ENCODE results near the gene COL4A5. TPM values are rescaled to one million over a fixed set of nuclear protein-coding genes. Genes with fewer than 3 reads are reported as not detected.

COL4A5 gene
- total RNA-seq, 1 donor from 2014 or later, result 26.0 TPM

GRCh38 chrX:108399418-108400165 lies 40.0 kb upstream of the COL4A5 start:
- intact Hi-C loops (cut with DNase I), result no loop called here
- no peak for DNase-seq

DNA sequence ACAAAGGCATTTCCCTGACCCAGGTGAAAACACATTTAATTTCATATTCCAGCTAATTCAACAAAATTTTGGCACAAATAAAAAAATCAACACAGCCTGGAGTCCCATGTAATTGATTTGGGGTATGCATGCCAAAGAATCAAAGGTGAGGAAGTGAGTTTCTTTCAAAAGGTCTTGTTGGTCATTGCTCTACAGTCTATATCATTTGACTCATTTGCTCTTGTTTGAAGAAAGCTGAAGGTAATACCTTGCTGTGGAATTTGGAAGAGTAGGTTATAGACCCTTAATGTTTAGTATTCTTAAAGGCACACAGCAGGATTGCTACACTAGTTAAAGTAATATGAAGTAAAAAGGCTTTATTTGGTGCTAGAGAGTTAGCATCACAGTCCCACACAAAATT lies 26.9 kb upstream of the COL4A5 start:
- H3K36me3 ChIP-seq, result no peaks in the 10 kb centered on the region
- intact Hi-C loops (cut with DNase I), result no loop called here
- no peaks in the 10 kb centered on the region for H3K4me1 ChIP-seq
- no peak overlapping the region for H3K4me3 ChIP-seq
- H3K27me3 ChIP-seq (ENCODE audit: low read depth), result no peaks in the 10 kb centered on the region
- no peak overlapping the region for H3K27ac ChIP-seq
- H3K9me3 ChIP-seq, result no peaks in the 10 kb centered on the region
- ATAC-seq (no peak), DNase-seq (no peak)
- no peak for TF ChIP-seq CTCF (IDR thresholded peaks at IDR 0.05)

More at GRCh38 chrX:108399418-108400165, 40.0 kb upstream of the COL4A5 start:
- ATAC-seq, result no peak
- Histone ChIP-seq H3K27me3 (ENCODE audit: low read depth) (no peaks in the 10 kb centered on the region), H3K4me1 (no peaks in the 10 kb centered on the region), H3K4me3 (no peak overlapping the region), H3K36me3 (no peaks in the 10 kb centered on the region), H3K27ac (no peak overlapping the region), H3K9me3 (no peaks in the 10 kb centered on the region)
- no peak for TF ChIP-seq CTCF (IDR thresholded peaks at IDR 0.05)

DNA sequence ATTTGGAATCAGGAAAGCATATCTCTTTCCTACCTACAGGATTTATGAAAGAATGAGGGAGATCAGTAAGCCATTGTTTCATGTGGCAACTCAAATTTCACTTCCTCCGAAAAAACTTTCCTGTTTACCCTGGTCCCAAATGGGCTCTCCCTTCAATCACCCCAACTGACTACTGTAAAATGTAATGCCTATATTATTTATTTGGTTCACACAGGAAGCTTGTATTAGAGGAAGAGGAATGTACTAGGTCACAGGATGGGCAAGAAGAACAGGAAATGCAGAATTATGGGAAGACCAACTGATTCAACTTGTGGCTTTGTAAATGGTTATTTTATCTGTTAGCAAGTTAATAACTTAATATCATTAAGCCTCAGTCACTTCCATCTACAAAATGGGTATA lies 24.5 kb upstream of the COL4A5 start:
- no peak for TF ChIP-seq CTCF (IDR thresholded peaks at IDR 0.05)
- intact Hi-C loops (cut with DNase I), result no loop called here
- no peak for ATAC-seq
- no peaks in the 10 kb centered on the region for H3K27me3 ChIP-seq (ENCODE audit: low read depth)
- H3K4me3 ChIP-seq, result no peak overlapping the region
- no peaks in the 10 kb centered on the region for H3K4me1 ChIP-seq
- no peaks in the 10 kb centered on the region for H3K36me3 ChIP-seq
- no peak for DNase-seq
- H3K9me3 ChIP-seq, result no peaks in the 10 kb centered on the region
- no peak overlapping the region for H3K27ac ChIP-seq

- Histone ChIP-seq H3K4me1 (no peaks in the 10 kb centered on the region), H3K27me3 (ENCODE audit: low read depth) (no peaks in the 10 kb centered on the region), H3K27ac (no peak overlapping the region), H3K4me3 (no peak overlapping the region), H3K36me3 (no peaks in the 10 kb centered on the region), H3K9me3 (no peaks in the 10 kb centered on the region)
- intact Hi-C loops (cut with DNase I), result no loop called here
- TF ChIP-seq CTCF (IDR thresholded peaks at IDR 0.05), result no peak
- DNase-seq (no peak), ATAC-seq (no peak)
These were observed 23.7 kb upstream of the COL4A5 start for GRCh38 chrX:108415891-108416290.

GRCh38 chrX:108417257-108417656 lies 22.4 kb upstream of the COL4A5 start:
- intact Hi-C loops (cut with DNase I), result no loop called here
- DNase-seq, result no peak
- Histone ChIP-seq H3K27ac (no peak overlapping the region), H3K9me3 (no peaks in the 10 kb centered on the region), H3K4me1 (no peaks in the 10 kb centered on the region), H3K27me3 (ENCODE audit: low read depth) (no peaks in the 10 kb centered on the region), H3K4me3 (no peak overlapping the region), H3K36me3 (no peaks in the 10 kb centered on the region)
- ATAC-seq, result no peak
- no peak for TF ChIP-seq CTCF (IDR thresholded peaks at IDR 0.05)
